Stimulated activated CD4-positive, alpha-beta T cell treated with anti-CD3 and anti-CD28 coated beads, Interleukin-15, amount 100 ng/mL, for 48 hours (primary cell): Measurements from ENCODE around the gene TMEM109.

ENCODE experiments used
- DNase-seq, 2 donors: peaks; one replicate each; pipeline ENCODE4 v3.0.0-alpha.2; 2020; ENCODE audit warnings: low read depth in 2 of 2

TMEM109 gene

GRCh38 chr11:60910281-60910687 lies 3.7 kb upstream of the TMEM109 start:
- DNase-seq = no peak

- DNase-seq = no peak
Measured at GRCh38 chr11:60910711-60911380, 3.1 kb upstream of the TMEM109 start.

- no peak for DNase-seq
Measured at GRCh38 chr11:60912223-60912850, 1.6 kb upstream of the TMEM109 start.

- no peak for DNase-seq
Measured at GRCh38 chr11:60912851-60913528, 968 bp upstream of the TMEM109 start.

GRCh38 chr11:60914633-60915247 lies 782 bp downstream of the TMEM109 start:
- no peak for DNase-seq

GRCh38 chr11:60915248-60915914 lies 1.4 kb downstream of the TMEM109 start:
- peak; percentile 45 to 56 for DNase-seq

- DNase-seq = no peak
Measured at GRCh38 chr11:60916669-60917206, 2.8 kb downstream of the TMEM109 start.

GRCh38 chr11:60917267-60917666 lies 3.3 kb downstream of the TMEM109 start:
- no peak for DNase-seq

- no peak for DNase-seq
Measured at GRCh38 chr11:60918251-60918938, 4.4 kb downstream of the TMEM109 start.

- no peak for DNase-seq
Measured at GRCh38 chr11:60918939-60919265, 4.9 kb downstream of the TMEM109 start.

GRCh38 chr11:60919320-60919719 lies 5.4 kb downstream of the TMEM109 start:
- DNase-seq = no peak

- DNase-seq = no peak
Measured at GRCh38 chr11:60919956-60920355, 6.0 kb downstream of the TMEM109 start.

GRCh38 chr11:60921259-60921658 lies 7.3 kb downstream of the TMEM109 start:
- no peak for DNase-seq

- no peak for DNase-seq
Measured at GRCh38 chr11:60921777-60922335, 7.9 kb downstream of the TMEM109 start.

GRCh38 chr11:60922906-60923305 lies 8.9 kb downstream of the TMEM109 start:
- no peak for DNase-seq

GRCh38 chr11:60923326-60923725 lies 9.4 kb downstream of the TMEM109 start:
- DNase-seq = no peak

- DNase-seq = no peak
Measured at GRCh38 chr11:60923800-60924109, 9.8 kb downstream of the TMEM109 start.

GRCh38 chr11:60924110-60924905 lies 10.3 kb downstream of the TMEM109 start, which contains the start of gene TMEM132A:
Gene TMEM132A (plus strand): TSS chr11:60924460. CDS start chr11:60924634, 174 bp downstream.
- DNase-seq = no peak

- DNase-seq = no peak
Measured at GRCh38 chr11:60924906-60925853, 11.2 kb downstream of the TMEM109 start.
